GM10248 (cell line): ENCODE results near the gene MBTD1.

Experiments used
- CTCF ChIA-PET: fragments of 300-600 bp; sonication (Branson Sonifier 250); formaldehyde crosslinking; extraction: SDS; loops from one replicate; lab custom pipeline; 2021; ENCODE audit warnings: antibody characterized with exemption; lab: Yijun Ruan, JAX
- POLR2A ChIA-PET: fragments of 350-650 bp; sonication (Branson Sonifier 250); formaldehyde crosslinking; extraction: SDS; loops from one replicate; lab custom pipeline; 2020; ENCODE audit warnings: antibody characterized with exemption; lab: Yijun Ruan, JAX
- DNase-seq: peaks from one replicate; pipeline ENCODE4 v3.0.0; 2012; ENCODE audit errors: extremely low spot score
- TF ChIP-seq, protein P1 (sequence below): IDR thresholded peaks from 2 replicates; pipeline ENCODE4 v1.5.1; 2012; ENCODE audit warnings: mild to moderate bottlenecking, low read depth; ENCODE audit errors: extremely low read depth, missing control alignments, control extremely low read depth

Gene MBTD1

DNA sequence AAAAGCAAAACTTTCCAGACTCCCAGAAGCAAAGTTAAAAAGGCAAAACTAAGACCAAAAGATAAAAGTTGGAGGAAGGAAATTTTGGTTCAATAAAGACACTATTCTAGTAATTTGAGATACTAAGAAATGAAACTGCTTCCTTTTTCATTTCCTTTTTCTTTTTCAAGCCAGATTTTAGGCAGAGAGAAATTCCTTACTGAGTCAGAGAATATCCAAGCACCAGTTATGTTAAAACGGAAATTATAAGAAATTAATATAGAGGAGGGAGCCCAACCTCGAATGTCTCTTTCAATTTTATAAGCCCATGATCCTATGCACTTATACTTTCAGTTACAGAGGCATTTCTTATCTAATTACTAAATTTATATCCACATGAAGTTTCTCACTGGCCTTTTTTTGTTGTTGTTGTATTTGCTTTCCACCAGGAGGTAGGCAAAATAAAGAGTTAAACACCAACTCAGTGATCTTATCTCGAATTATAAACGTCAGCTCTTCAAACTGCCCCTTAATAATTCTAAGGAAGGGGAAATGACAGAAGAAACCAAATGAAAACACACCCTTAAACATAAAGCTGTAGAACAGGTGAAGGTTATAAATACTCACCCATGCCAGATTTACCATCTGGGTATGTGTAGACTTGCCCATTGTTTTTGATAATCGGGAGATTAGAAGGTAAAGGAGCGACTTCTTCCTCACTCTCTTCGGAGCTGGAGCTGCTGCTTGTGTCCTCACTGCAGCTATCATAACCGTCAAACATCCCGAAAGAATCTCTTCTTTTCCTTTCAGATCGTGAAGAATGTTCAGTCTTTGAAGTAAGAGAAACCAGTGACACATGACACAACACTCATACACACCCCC lies 35.2 kb downstream of the MBTD1 start:
- ChIA-PET CTCF (interaction anchor here (0.8 to 1.2 kb wide), 2 partner anchors 11 to 44 kb away, joined by 3 to 5 read pairs; no protein-coding TSS in a partner anchor), POLR2A (no interaction called here)
- TF ChIP-seq, protein P1, sequence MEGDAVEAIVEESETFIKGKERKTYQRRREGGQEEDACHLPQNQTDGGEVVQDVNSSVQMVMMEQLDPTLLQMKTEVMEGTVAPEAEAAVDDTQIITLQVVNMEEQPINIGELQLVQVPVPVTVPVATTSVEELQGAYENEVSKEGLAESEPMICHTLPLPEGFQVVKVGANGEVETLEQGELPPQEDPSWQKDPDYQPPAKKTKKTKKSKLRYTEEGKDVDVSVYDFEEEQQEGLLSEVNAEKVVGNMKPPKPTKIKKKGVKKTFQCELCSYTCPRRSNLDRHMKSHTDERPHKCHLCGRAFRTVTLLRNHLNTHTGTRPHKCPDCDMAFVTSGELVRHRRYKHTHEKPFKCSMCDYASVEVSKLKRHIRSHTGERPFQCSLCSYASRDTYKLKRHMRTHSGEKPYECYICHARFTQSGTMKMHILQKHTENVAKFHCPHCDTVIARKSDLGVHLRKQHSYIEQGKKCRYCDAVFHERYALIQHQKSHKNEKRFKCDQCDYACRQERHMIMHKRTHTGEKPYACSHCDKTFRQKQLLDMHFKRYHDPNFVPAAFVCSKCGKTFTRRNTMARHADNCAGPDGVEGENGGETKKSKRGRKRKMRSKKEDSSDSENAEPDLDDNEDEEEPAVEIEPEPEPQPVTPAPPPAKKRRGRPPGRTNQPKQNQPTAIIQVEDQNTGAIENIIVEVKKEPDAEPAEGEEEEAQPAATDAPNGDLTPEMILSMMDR: no peak
- DNase-seq: no peak

DNA sequence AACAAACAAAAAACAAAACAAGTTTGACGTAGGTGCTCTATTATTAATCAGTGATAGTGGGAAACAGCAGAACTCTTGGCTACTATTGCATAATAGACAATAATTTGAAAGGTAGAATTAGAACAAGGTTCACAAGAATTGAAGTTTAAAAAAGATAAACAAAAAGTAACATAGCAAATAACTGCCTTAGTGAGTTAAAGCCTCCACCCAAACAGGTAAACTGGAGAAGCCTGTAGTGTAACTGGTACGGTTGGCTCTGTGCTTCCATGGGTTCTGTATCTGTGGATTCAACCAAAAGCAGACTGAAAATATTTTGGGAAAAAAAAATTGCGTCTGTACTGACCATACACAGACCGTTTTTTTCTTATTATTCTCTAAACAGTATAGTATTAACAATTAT lies 38.5 kb downstream of the MBTD1 start:
- CTCF ChIA-PET: interaction anchor here (2.8 kb wide), 1 partner anchor 9 kb away, joined by 7 read pairs; no protein-coding TSS in a partner anchor
- TF ChIP-seq, protein P1: no peak
- no peak for DNase-seq
- POLR2A ChIA-PET: no interaction called here

DNA sequence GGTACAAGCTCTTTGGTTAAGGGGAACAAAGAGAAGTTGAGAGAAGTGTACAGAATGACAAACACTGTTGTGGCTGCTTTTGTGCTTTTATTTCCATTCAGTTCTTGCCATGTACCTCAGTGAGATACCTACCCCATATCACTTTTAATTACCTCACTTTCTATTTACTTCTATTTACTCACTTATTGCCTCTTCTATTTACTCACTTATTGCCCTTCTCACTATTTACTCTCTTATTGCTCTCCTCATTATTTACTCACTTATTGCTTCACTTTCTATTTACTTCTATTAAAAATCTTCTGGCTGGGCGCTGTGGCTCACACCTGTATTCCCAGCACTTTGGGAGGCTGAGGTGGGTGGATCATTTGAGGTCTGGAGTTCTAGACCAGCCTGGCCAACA lies 41.9 kb downstream of the MBTD1 start:
- TF ChIP-seq, protein P1: no peak
- no peak for DNase-seq
- POLR2A ChIA-PET: no interaction called here
- CTCF ChIA-PET: interaction anchor here (0.9 to 1.9 kb wide), 2 partner anchors 10 to 12 kb away, joined by 4 to 5 read pairs; no protein-coding TSS in a partner anchor

DNA sequence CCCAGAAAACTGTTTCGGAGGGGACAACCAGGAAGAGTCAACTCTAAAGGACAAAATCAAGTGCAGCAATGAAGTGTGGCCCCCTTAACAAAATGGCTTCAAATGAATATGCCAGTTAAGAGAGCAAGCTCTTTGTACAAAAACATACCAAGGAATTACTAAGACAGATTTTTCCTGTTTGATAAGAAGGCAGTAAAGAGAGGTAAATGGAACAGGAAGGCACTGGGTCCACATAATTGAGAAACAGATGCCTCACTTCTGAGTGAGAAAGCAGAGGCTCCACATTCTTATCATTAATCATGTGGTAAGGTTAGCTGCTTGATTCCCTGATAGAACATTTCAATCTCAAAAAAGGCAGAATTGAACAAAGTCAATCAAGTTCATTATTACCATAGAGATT lies 44.9 kb downstream of the MBTD1 start:
- POLR2A ChIA-PET: no interaction called here
- CTCF ChIA-PET: interaction anchor here (0.9 kb wide), 1 partner anchor 36 kb away, joined by 3 read pairs; no protein-coding TSS in a partner anchor
- TF ChIP-seq, protein P1: no peak
- DNase-seq: no peak

DNA sequence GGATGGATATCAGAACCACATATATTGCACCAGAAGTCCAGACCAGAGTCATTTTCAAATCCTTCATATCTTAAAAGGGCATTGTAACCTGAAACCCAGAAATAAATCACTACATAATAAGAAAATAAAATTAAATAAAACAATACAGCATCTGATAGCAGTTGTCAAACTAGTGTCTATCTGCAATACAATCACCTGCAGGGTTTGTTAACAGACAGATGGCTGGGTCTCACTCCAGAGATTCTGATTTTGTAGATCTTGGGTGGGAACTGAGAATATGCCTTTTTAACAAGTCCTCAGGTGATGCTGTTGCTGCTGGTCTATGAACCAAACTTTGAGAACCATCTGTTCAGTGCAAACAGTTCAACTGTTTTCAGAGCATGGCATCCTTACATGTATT lies 56.0 kb downstream of the MBTD1 start:
- no peak for DNase-seq
- ChIA-PET POLR2A (no interaction called here), CTCF (no interaction called here)
- TF ChIP-seq, protein P1: no peak

DNA sequence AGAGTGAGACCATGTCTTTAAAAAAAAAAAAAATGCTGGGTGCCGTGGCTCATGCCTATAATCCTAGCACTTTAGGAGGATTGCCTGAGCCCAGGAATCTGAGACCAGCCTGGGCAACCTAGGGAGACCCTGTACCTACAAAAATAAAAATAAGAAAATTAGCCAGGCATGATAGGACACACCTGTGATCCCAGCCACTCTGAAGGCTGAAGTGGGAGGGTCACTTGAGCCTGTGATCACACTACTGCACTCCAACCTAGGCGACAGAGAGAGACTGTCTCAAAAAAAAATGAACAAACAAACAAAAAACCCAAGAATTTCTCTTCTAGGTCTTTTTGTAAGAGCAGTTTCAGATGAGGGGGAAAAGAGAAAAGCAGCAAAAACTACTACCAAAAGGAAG lies 59.0 kb downstream of the MBTD1 start:
- TF ChIP-seq, protein P1: no peak
- DNase-seq: no peak
- ChIA-PET POLR2A (no interaction called here), CTCF (interaction anchor here (1.4 kb wide), 1 partner anchor 9 kb away, joined by 3 read pairs; no protein-coding TSS in a partner anchor)
